AG20443 (cell line): ENCODE results near the gene ROM1.
"Not testable (repeated sequence)": the region's sequence is repeated elsewhere in the genome, so short reads cannot be mapped to it uniquely, and the experiment has no call there.

Experiments
- DNase-seq: peaks from one replicate; pipeline ENCODE4 v3.0.0; 2012; ENCODE audit warnings: low spot score, mixed read lengths

ROM1 gene

DNA sequence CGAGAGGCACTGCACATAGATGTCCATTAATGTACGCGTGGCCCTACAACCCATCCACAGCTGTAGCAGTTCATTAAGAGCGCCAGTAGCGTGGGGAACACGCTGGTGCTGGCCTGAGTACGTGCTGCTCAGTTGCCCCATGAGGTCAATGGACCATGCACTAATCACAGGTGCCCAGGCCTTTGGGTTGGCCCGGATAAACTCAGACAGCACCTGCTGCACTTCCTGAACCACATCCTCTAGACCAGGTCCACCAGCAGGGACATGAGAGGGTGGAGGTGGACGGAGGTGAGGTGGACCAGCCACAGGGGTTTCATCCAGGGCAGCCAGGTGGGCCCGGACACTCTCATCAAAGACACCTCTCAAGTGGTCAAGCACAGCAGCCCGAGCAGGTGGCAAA is 36.4 kb downstream of the ROM1 start:
- DNase-seq: no peak

DNA sequence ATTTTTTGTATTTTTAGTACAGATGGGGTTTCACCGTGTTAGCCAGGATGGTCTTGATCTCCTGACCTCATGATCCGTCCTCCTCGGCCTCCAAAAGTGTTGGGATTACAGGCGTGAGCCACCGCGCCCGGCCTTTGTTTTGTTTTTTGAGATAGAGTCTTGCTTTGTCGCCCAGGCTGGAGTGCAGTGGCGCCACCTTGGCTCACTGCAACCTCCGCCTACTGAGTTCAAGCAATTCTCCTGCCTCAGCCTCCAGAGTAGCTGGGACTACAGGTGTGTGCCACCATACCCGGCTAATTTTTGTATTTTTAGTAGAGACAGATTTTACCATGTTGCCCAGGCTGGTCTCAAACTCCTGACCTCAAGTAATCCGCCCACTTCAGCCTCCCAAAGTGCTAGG is 37.2 kb downstream of the ROM1 start:
- not testable (repeated sequence) for DNase-seq

DNA sequence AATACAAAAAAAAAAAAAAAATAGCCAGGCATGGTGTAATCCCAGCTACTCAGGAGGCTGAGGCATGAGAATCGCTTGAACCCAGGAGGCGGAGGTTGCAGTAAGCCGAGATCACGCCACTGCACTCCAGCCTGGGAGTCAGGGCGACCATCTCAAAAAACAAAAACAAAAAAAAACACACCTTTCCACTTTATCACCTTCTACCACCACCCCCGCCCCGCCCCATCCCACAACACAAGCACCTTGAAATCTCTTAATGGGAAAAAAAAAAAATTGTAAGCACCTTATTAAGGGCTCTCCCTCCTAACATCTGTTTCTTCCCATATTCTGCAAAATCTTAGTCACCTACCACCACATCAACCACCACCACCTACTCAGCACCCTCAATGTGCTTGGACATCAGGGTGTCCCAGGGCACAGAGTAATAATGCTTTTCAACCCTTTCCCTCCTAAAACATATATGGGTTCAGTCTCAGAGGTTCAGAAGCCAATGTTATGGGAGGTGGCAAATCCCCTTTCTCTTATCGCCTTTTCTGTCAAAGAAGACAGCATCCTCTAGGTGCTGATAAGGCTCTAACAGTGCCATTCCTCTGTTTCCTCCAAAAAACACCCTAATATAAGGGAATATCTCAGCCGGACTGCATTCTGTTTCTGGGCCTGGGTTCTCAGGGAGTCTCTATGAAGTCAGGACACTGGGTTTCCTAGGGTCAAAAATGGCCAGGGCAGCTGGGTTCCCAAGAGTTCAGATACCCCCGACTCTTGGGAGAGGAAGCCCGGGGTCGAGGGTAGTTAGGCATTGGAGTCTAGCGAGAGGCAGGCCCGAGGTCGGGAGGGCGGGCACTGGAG is 39.3 kb downstream of the ROM1 start:
- no peak for DNase-seq

DNA sequence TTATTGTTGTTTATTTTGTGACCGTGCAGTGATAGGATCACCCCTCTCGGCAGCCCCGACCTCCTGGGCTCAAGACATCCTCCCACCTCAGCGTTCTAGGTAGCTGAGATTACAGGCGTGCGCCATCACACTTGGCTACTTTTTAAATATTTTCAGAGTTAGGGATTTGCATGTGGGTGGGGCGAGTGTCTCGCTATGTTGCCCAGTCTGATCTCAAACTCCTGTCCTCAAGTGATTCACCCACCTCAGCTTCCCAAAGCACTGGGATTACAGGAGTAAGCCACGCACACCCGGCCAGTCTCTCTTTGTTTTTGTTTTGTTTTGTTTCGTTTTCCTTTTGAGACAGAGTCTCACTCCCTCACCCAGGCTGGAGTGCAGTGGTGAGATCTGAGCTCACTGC is 41.2 kb downstream of the ROM1 start:
- no peak for DNase-seq

DNA sequence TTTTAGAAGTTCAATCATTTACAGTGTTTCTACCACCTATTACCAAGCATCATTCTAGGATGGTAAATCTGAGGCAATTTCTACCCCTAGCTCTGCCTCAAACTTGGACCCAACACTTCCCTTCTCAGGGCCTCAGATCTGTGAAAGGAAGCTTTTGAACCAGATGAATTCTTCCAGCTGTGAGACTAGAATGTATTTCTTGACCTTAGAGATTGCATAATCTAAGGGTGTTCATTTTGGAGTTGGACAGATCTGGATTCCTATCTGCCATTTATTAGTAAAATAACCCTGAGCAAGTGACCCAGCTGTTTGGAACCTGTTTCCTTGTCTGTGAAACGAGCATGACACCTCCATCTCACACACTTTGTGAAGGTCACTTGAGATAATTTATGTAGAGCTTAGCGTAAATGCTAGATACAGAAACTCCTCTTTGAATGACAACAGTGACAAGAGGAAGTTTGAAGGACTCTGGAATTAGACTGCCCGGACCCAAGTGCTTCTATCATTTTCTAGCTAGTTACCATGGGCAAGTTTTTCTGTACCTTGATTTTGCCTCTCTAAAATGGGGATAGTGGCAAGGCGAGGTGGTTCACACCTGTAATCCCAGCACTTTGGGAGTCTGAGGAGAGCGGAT is 43.9 kb downstream of the ROM1 start:
- DNase-seq: no peak

DNA sequence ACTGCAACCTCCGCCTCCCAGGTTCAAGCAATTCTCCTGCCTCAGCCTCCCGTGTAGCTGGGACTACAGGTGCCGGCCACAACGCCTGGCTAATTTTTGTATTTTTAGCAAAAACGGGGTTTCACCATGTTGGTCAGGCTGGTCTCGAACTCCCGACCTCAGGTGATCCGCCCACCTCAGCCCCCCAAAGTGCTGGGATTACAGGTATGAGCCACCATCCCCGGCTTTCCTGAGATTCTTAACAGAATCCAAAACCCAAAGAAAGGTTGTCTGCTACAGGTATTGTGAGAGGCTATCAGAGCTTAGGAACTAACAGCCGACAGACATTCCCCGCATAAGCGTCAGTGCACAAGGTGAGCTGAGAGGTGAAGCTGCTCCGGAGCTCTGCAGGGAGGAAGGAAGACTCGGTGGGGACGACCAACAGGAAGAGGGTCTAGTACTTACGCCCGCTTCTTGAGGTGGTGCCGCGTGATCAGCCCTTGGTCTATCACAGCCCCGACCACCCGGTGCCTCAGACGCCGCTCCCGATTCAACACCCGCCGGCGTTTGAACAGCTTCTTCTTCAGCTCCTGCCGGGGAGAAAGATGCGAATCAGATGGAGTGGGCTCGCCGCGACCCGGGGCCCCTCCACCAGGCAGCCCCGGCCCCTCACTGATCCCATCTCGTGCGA is 51.5 kb downstream of the ROM1 start:
- no peak for DNase-seq
